H1 (cell line): ENCODE measurements around the gene TXNIP.

Experiments
- CREB1 ChIP-seq: IDR thresholded peaks from 2 replicates; pipeline ENCODE4 v1.6.1; 2012; ENCODE audit warnings: inconsistent platforms
- CTCF ChIP-seq, 3 experiments: IDR thresholded peaks; 1 replicate in 2 of 3; 2 replicates in 1 of 3; pipeline versions ENCODE4 v1.5.1 to v1.6.1; 2011; ENCODE audit warnings: low read length in 3 of 3, mild to moderate bottlenecking in 3 of 3, inconsistent platforms in 2 of 3, low read depth in 1 of 3, moderate library complexity in 1 of 3; ENCODE audit not compliant: insufficient read depth in 1 of 3; ENCODE audit errors: control extremely low read depth in 1 of 3
- TAF1 ChIP-seq: IDR thresholded peaks from 2 replicates; pipeline ENCODE4 v1.6.1; 2011; ENCODE audit warnings: mild to moderate bottlenecking, low read depth, low read length

- TF ChIP-seq TAF1 (no peak), CTCF (IDR thresholded peaks at IDR 0.05; ENCODE audit: control extremely low read depth in 1 of 3, insufficient read depth in 1 of 3, low read depth in 1 of 3, low read length in 3 of 3) (no peak), CREB1 (no peak)
Observed at GRCh38 chr1:145985502-145986439, 10.6 kb downstream of the TXNIP start.
